Stimulated activated CD8-positive, alpha-beta memory T cell treated with anti-CD3 and anti-CD28 coated beads, Interleukin-7, amount 100 ng/mL, for 48 hours (primary cell): Measurements from ENCODE around the gene TNIP1.

Source experiments
- DNase-seq, 2 donors: peaks; one replicate each; pipeline ENCODE4 v3.0.0-alpha.2; 2020; ENCODE audit warnings: low read depth in 1 of 2; ENCODE audit errors: extremely low read depth in 1 of 2

Gene TNIP1

DNA sequence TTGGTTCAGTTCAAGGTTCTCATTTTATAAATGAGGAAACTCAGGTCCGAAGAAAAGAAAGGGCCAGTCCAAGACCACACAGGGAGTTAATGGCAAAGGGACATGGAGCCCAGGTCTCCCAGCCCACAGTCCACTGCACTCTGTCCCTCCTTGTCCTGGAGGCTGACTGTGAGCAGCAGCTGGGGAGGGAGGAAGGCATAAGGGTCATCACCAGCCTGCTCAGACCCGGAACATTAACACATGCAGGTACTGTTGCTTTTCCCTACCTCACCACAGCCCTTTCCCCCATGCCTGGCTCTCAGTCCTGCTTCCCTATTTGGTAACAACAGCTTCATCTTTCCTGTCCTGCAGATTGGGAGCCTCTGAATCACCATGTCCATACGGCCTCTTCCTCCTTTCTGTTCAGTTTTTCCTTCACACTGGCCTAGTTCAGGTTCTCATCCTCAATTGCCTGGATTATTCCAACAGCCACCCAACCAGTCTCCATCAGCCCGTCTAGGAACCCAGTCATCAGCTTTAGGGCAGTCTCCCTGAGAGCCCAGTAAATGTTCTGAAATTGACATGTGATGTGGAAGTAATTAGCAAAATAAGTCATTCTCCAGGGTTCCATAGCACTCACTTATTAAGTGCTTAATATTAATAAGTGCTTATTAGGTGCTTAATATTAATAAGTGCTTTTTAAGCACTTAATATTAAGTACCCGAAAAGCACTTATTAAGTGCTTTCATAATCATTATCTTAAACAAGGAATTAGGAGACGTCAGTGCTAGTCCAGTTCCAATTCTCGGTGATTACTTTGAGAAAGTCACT is 56.2 kb downstream of the TNIP1 start:
- no peak for DNase-seq

DNA sequence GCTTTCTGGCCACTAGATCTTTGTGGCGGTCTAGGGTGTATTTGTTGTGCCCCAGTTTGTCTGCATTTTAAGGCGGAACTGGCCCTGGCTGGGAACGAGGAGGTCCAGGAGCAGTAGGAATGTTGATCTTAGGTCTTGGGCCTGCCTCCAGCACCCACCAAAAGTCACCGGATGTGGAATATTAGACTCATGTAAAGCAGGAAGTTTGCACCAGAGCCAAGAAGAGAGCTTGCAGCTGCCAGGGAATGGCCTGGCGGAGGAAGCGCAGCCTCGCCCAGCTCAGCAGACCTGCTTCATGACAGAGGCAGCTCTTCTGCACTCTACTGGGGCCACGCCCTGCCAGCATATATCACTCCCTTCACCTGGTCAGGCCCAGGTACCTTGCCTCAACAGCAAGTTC is 57.2 kb downstream of the TNIP1 start:
- no peak for DNase-seq

DNA sequence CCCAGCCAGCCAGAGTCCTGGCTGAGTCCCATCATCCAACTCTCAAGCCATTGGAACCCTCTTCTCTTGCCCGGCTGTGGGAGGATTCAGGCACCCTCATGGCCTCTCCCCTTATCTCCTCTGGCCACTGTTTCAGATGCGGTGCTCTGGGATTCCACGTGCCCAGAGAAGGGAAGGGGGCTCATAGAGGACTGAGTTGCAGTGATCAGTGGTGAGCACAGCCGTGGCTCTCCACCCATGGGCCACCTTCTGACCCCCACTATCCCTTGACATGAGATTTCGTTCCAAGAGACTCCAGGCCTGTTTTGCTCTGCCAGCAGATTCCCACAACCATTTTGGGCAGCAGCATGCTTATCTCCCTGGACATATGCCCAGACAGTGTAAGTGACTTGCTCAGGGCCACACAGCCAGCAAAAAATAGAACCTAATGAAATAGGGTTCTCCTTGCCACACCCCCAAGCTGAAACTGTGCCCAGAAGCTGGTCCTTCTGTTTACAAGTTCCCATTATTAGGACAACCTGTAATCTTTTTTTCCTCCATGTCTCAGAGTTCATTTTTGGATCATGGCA is 57.7 kb downstream of the TNIP1 start:
- no peak for DNase-seq

DNA sequence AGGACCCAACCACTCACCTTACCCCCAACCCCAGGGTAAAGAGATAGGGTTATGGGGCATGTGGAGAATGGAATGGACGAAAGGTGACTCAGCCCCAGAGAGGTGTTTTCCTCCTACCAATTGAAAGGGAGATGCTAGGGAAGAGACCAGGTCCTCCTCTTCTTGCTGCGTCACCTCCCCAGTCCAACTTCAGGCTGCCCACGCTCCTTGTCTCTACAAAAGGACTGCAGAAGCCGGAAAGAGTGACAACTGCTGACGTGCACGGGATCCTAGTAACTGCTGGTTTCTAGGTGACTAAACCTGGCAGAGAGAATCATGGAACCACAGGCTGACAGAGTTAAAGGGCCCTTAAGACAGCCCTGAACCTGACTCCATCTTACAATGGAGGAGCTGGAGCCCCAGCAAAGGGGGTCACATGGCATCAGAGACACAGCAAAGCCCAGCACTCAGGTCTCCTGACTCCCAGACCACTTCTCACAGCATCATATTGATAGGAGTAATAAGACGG is 58.3 kb downstream of the TNIP1 start:
- DNase-seq: no peak

DNA sequence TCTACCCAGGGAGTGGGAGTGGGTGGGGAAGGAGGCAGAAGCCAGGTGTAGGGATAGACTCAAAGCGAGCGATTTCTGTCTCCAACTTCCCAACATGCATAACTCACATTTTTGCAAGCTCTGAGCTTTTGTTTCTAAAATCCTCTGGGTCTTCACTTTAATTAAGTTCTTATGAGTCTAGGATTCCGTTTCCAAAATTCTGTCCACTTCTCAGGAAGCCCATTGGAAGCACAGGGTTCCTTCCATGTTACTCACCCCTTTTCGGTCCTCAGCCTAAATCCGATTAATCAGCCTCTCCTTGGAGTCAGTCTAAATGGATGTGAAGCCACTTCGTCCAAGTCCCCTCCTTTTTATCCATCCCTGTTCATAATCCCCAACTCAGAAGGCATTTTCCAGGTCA is 59.1 kb downstream of the TNIP1 start:
- DNase-seq: no peak

DNA sequence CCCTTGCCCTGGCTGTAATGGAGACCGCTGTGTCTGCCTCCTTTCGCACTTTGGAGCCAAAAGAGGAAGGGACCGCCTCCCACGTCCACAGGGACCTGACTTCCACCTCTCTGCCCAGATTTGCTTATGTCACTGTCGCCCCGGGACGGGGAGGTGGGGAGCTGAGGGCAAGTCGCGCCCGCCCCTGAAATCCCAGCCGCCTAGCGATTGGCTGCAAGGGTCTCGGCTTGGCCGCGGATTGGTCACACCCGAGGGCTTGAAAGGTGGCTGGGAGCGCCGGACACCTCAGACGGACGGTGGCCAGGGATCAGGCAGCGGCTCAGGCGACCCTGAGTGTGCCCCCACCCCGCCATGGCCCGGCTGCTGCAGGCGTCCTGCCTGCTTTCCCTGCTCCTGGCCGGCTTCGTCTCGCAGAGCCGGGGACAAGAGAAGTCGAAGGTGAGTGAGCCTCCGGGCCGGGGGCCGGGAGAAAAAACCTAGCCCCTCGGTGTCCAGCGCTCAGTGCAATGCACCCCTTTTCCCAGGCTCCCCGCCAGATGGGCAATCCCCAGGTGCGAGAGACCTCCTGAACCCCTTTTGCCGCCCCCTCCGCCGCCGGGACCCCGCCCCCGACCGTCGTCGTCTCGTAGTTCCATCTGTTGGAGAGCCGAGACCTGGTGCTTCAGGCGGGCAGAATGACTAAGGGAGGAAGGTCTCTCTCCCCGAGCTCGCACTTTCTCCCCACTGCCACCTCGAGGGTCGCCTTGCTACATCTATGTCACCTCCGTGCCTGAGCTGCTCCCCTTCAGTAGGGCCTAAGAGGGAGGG is 60.3 kb downstream of the TNIP1 start, which contains the start of gene GPX3:
Gene GPX3 (plus strand): TSS at position 288 of the 807 bp plus-strand sequence. CDS start 64 bp downstream, at position 352.
- peak in 1 of 2 donors; percentile 14 for DNase-seq

DNA sequence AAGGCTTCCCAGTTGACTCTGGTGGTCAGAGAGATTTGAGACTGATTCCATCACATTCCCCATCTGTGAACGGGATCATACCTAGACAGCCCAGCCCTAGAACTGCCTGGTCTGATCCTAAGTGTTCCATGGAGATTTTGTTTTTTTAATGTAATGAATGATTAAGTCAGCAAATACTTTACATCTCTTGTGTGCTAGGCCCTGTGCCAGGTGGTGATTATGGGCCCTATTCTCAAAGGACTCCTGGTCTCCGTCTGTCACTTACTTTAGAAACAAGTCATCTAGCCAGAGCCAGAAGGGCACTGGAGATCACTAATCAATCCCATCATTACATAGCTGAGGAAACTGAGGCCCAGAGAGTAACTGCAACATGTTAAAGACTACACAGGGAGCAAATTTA is 61.5 kb downstream of the TNIP1 start:
- no peak for DNase-seq

DNA sequence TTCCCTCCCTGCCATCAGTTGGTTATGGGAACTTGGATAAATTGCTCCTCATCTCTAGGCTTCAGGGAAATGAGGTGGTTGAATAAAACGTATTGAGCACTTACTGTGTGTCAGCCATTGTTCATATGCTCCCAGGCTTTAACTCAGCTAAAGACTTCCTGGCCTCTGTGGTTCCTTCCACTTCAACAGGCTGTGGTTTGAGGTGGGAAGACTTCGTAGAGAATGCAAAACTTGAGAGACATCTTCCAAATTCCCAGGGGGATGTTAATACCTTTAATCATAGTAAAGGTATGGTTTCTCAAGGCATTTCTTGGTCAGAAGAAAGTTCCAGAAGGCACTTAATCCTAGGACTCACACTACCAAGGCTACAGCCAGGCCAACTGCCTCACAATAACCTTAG is 62.0 kb downstream of the TNIP1 start:
- no peak for DNase-seq

DNA sequence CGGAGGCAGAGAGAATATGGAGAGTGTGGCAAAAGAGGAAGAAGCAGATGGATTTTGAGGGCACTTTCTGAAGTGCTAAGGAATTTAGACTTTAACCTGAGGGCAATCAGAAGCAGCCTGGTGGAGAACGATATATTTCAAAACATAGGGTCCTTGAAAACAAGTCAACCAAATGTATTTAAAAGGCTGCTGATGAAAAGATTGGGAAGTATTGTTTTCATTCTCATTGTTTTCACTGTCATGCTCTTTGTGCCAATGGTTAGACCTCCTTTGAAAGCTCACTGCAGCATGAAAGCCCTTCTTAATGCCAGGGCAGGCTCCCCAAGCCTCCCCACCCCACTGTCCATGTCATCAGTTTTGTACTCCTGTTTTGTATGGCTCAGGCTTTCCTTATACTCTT is 62.9 kb downstream of the TNIP1 start:
- DNase-seq: no peak

DNA sequence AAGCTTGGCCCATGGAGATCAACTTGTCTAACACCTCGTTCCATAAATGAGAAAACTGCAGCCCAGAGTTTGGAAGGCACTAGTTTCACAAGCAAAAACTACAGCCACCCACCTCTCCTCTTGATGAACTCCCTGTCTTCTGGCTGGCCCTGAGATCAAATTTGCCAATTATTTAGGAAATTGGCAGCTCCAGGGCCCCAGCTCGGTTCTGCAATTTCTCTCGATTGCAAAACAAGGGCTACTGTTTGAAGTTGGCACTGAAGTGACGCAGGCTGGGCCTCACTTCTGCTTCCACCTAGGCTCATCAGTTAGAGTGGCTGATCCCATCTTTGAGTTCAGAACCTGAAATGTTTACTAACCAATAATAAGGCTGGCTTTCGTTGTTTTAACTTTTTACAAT is 64.1 kb downstream of the TNIP1 start:
- no peak for DNase-seq

DNA sequence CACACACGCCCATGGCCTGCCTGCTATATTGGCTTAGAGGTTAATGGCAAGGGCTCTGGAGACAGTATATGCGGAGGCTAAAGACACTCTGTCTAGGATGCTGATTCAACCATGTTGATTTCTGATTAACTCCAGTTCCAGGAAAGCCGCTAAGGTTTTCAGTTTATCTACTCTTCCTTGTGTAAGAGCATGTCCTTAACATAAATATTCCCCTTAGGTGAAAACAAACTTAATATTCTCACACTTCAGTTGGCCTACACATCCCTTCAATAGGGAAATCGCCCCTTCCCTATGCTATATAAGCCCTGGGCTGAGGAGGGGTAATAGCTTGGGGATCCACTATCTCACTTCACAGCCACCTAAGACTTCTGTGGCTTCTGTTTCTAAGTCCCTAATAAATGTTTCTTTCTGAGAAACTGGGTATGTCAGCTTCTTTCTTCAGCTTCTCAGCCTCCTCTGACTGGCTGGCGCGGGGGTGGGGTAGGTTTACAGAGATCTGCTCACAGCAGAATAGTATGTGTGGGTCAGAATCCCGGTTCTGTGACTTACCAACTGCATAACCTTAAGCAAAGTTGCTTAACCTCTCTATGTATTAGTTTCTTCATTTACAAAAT is 64.8 kb downstream of the TNIP1 start:
- DNase-seq: no peak

DNA sequence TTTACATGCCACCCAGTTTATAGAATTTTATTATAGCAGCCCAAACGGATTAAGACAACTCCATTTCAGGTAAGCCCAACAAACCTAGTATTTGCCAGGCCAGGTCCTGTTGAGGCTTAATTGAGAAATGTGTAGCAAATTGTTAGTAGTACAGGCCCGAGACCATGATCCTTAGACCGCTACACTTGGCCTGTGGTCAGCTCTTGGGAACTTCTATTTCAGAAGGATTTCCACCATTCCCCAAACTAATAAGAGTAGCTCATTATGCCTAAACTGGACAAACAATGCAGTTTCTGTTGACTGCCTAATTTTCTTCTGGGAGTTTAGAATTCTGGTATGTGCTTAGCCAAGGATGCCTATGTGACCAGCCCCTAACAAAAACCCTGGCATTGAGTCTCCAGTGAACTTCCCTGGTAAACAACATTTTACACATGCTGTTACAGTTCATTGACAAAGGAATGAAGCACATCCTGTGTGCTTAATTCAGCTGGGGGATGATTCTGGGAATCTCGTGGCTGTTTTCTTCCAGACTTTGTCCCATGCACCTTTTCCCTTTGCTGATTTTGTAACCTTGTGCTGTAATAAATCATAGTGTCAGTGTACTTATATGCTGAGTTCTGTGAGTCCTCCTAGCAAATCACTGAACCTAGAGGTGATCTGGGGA is 66.0 kb downstream of the TNIP1 start:
- no peak for DNase-seq

DNA sequence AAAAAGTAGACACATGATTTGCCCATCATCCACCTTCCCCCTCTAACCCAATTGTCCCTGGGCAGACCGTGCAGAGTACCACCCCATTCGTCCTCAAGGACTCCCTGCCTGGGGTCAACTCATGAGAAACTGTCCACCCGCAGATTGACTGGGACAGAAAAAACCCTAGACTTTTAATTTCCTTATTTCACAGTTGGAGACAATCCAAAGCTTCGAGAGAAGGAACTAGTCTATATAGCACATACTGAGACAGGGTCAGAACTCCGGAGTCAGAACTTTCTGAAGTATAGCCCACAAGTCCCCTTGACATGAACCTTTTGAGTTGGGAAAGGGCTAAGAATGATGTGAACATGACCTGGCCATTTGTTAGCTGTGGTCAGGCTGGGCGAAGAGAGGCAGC is 68.0 kb downstream of the TNIP1 start:
- DNase-seq: no peak

DNA sequence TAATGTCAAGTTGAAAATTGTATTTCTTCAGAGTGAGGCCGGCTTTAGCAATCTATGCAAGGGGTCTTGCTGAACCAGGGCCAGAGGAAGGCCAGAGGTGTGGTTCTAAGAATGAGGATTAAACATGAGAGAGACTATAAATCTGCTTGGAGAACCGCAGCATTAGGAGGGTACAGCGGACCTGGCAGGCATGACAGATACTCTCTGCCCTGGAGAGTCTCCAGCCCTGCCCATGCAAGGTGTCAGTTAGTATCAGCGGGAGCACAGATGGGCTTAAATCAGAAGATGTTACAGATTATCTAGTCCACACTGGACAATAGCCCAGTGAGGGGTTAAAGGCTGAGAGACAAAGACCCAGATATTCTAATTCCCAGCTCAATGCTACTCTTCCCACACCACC is 71.9 kb downstream of the TNIP1 start:
- DNase-seq: no peak

DNA sequence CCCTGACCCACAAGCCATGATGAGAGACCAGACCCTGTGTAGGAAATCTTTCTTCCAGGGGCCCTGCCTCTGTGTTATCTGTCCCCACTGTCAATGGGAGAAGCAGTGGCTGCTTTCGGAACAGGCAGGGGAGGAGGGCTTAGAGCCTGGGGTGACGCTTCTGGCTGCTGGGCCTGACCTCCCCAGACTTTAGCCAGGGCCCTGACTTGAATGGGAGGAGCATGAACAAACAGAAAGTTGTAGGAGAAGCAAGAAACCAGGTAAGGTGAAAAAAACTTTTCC is 72.7 kb downstream of the TNIP1 start:
- no peak for DNase-seq

DNA sequence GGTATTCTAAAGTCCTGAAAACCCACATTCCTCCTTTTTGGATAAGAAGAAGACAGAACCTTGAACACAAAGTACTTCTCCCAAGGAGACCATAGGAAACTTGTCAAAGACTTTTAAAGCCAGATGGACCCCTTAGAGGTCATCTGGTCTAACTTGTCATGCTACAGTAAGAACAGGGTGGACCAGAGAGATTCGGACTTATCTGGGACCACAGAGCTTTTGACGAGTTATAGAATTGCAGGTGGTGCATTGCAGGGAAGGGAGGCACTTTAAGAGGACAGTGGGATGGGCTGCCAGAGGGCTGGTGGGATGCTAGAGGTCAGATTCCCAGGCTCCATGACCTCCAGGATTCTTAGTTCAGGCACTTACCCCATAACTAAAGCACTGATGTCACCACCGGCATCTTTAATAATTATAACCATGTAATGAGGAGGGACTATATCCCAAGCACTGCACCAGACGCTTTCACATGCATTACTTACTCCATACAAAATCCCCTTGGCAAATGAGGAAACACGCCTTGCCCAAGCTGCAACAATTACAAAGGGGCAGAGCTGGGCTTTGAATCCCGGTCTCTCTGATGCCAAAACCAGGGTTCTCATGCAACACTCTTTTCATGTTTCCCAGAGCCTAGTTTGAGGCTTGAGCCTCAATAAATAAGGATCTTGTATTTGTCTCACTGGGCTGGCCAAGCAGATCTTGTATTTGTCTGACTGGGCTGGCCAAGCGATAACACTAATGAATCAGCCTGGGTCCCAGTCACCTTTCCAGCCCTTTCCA is 73.2 kb downstream of the TNIP1 start:
- DNase-seq: no peak

DNA sequence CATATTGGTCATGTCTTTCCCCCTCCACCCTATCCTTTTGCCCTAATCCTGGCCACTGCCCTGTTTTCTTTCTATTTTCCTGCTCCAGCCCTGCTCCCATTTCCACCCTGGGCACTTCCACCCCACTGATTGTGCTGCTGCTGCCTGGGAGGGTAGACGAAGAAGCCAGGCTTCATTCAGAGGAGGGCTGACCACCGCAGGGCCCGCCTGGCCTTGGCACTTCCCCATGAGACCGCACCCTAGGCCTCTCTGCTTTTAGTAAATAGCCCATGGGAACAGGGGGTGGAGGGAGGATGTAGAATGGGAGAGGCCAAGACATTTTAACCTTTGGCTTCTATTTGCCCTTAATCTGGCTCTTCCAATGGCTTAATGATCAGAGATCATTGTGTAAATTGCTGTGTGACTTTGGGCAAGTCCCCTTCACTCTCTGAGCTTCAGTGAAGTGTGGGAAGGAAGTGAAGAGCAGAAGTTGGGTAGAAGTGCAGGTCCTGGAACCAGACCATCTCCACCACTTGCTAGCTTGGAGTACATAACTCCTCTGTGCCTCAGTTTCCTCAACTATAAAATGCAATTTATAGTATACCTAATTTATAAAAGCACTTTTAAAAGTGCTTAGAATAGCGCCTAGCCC is 74.0 kb downstream of the TNIP1 start:
- no peak for DNase-seq

DNA sequence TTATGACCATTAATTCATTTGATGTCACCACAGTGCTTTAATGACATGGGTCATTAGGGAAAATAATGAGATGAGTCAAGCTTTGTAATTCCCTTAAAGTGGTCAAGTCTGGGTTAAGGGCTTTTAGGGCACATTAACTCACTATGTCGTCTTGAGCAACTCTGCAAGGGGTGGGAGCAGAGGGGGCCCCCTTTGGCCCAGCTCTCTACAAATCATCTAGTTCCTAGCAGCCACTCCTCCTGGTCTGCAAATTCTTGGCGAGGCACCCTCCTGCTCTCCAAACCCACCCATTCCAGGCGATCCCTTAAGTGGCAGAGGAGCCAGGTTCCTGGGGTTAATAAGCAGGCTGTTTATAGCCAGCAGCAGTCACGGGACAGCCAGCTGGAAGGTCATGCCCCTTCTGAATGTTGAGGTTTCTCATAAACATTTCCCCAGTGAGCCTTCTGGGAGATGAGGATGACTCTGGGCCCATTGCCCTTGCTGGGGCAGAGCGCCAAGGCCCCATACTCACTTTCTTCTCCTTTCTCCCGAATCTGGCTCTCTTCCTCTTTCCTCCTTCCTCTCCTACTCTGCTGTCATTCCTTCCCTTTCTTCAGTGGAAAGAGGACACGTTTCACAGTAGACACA is 74.8 kb downstream of the TNIP1 start:
- DNase-seq: no peak
